RWPE1 (cell line): Measurements from ENCODE around the gene DDX56.
A peak's percentile ranks its signal among the peaks of the same experiment; 100 is the strongest.

Source experiments
- CTCF ChIA-PET: fragments of 350-600 bp; sonication (Branson Sonifier 250); formaldehyde crosslinking; extraction: SDS; loops from one replicate; lab custom pipeline; 2021; lab: Yijun Ruan, JAX
- POLR2A ChIA-PET: fragments of 400-600 bp; formaldehyde crosslinking; extraction: SDS; loops from one replicate; lab custom pipeline; 2020; ENCODE audit warnings: antibody characterized with exemption; ENCODE audit not compliant: low non-redundant PET; lab: Yijun Ruan, JAX
- DNase-seq: peaks from one replicate; pipeline ENCODE4 v3.0.0; 2012; ENCODE audit warnings: low spot score
- H3K27ac ChIP-seq: fragments of 450-650 bp; 2 replicates; pipeline ENCODE4 v1.5.1; 2017
- CTCF ChIP-seq: fragments of 450-650 bp; conservative IDR thresholded peaks from 2 replicates; pipeline ENCODE4 v1.5.1; 2017; ENCODE audit warnings: low read depth, mild to moderate bottlenecking

Gene DDX56

GRCh38 chr7:44618045-44618444 lies 44.3 kb upstream of the DDX56 start:
- TF ChIP-seq CTCF: no peak
- no peak for DNase-seq
- no peak overlapping the region for H3K27ac ChIP-seq
- CTCF ChIA-PET: no interaction called here
- POLR2A ChIA-PET: no interaction called here

- ChIA-PET POLR2A (no interaction called here), CTCF (no interaction called here)
- TF ChIP-seq CTCF: no peak
- peak overlapping the region; percentile 44 for H3K27ac ChIP-seq
- DNase-seq: no peak
These were observed 43.6 kb upstream of the DDX56 start for GRCh38 chr7:44617225-44617890.

GRCh38 chr7:44616545-44616944 lies 42.8 kb upstream of the DDX56 start:
- H3K27ac ChIP-seq: no peak overlapping the region
- no peak for TF ChIP-seq CTCF
- POLR2A ChIA-PET: no interaction called here
- DNase-seq: no peak
- CTCF ChIA-PET: no interaction called here

DNA sequence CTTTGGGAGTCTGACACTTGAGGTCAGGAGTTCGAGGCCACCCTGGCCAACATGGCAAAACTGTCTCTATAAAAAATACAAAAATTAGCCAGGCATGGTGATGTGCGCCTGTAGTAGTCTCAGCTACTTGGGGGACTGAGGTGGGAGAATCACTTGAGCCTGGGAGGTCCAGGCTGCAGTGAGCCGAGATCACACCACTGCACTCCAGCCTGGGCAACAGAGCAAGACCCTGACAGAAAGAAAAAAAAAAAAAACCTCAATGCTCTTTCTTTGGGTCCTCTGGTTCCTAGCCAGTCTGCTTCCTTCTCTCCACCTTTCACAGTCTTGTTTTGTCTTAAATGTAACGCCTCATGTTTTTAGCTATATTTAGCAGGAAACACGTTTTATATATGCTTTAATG lies 42.1 kb upstream of the DDX56 start:
- POLR2A ChIA-PET: no interaction called here
- CTCF ChIA-PET: no interaction called here
- no peak for DNase-seq
- no peak for TF ChIP-seq CTCF
- no peak overlapping the region for H3K27ac ChIP-seq

DNA sequence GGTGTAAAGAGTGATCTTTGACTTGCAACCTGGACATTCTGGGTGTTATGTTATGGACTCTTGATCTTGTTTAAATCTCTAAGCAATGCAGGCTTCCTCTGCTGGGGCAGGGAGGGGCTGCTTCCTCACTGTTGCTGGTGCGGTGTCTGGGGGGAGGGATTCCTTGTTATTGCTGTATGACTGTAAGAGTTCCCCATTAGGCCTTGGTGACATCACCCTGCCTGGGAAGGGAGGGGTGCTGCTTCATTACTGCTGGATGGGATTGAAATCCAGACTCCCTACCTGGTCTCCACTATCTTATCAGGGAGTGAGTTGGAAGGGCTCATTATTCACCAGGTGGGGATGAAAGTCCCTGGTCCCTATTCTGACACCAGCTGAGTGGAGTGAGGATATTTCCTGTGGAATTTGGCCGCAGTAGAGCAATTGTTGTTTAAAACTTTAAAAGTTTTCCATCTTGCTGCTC lies 41.5 kb upstream of the DDX56 start:
- DNase-seq: no peak
- H3K27ac ChIP-seq: peak overlapping the region; percentile 33; the same call in 1 of the 2 replicates
- ChIA-PET CTCF (interaction anchor here (0.7 kb wide), 1 partner anchor 55 kb away, joined by 3 read pairs; no protein-coding TSS in a partner anchor), POLR2A (no interaction called here)
- no peak for TF ChIP-seq CTCF

- ChIA-PET CTCF (no interaction called here), POLR2A (no interaction called here)
- TF ChIP-seq CTCF: no peak
- H3K27ac ChIP-seq: no peak overlapping the region
- DNase-seq: no peak
These were observed 36.1 kb upstream of the DDX56 start for GRCh38 chr7:44609829-44610228.
